ENCODE measurements around the gene METAP1.
"Not testable (repeated sequence)": the region's sequence is repeated elsewhere in the genome, so short reads cannot be mapped to it uniquely, and the experiment has no call there.

The METAP1 gene

DNA sequence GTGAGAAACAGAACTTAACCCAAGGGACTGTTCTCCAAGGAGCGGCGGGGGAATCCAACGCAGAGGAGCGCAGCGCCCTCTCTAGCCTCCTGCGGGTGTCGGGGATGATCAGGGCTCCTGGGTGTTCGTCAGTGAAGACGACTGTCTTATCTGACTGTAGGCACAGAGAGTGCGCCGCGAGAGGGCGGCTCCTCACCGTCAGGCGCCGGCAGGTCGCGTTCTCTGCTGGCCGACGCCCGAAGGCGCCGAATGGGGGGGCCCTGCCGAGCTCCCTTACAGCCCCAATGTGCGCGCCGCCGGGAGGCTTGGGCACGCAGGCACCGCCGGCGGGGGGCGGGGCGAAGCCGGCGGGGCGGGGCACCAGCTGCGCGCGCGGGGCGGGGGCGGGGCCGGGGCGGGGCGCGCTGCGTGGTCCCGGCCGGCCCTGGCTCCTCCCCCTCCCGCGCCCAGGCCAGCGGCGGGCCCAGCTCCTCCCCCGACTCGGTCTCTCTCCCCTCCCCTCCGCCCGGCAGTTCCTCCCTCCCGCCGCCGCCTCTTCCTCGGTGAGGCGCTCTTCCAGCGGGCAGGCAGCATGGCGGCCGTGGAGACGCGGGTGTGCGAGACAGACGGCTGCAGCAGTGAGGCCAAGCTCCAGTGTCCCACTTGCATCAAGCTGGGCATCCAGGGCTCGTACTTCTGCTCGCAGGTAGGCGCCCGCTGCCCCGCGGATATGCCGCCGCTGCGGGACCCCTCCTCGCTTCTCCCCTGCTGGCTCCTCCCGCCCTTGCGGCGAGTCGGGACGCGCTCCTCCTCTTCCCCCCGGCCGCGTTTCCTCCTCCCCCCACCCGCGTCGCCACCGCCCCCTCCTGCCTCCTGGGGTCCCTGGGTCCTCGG, at the start of gene METAP1:
Gene METAP1, plus strand, starts transcription at position 539 of the 873 bp plus-strand sequence. Its CDS starts 33 bp downstream, at position 572.
- DNase-seq, result peak; percentile 97

DNA sequence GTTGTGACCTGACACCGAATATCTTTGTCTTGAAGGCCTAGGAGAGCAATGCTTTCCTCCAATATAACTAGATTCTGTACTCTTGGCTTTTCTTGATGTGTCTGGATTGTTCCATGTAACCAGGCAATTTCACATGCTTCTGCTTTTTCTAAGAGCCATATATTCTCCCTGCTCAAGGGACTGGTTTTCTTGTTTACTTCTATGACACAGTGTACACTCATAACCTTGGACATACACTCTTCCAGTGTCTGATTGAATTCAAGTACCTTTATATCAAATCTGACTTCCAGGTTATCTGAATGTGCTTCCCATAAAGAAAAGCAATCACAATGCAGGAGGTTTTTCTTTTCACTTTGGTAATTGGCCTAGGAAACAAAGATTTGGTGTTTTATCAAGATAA, 49.2 kb upstream of the METAP1 start:
- DNase-seq, result no peak

- DNase-seq, result no peak
These were observed 44.6 kb upstream of the METAP1 start for GRCh38 chr4:98950925-98951324.

GRCh38 chr4:98951710-98952109, 43.8 kb upstream of the METAP1 start:
- DNase-seq, result no peak

- DNase-seq, result no peak
These were observed 40.3 kb upstream of the METAP1 start for GRCh38 chr4:98955229-98955628.

DNA sequence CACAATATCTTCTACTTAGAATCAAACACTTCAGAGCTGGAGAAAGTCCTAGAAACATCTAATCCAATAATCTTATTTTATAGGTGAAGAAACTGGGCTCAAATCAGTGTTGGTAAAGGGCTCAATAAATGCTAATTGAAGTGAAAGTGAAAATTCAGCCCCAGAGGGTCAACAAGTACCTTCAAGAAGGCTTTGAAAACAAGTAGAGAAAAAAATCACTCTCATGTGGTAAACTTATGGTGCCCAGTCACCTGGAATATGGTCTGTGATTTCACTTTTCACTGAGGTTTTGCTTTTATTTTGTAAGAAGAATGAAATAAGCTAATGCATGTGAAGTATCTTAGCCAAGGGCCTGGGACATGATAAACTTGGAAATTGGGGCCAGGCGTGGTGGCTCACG, 37.5 kb upstream of the METAP1 start:
- no peak for DNase-seq

- DNase-seq, result no peak
These were observed 36.1 kb upstream of the METAP1 start for GRCh38 chr4:98959411-98959810.

DNA sequence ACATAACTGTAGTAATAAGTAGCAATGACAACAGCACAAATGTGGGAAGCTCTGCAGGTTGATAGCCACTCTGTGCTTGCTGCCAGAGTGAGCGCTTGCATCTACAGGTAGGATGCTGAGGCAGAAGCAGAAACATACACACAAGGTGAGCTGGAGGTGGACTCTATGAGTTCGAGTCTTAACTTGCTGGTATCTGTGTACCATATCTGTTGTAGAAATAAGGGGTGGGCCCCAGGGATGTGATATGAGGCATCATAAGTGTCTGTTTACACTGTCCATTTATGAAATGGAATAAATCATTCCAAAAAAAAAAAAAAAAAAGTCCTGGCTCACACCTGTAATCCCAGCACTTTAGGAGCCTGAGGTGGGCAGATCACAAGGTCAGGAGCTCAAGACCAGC, 33.8 kb upstream of the METAP1 start:
- DNase-seq, result no peak

DNA sequence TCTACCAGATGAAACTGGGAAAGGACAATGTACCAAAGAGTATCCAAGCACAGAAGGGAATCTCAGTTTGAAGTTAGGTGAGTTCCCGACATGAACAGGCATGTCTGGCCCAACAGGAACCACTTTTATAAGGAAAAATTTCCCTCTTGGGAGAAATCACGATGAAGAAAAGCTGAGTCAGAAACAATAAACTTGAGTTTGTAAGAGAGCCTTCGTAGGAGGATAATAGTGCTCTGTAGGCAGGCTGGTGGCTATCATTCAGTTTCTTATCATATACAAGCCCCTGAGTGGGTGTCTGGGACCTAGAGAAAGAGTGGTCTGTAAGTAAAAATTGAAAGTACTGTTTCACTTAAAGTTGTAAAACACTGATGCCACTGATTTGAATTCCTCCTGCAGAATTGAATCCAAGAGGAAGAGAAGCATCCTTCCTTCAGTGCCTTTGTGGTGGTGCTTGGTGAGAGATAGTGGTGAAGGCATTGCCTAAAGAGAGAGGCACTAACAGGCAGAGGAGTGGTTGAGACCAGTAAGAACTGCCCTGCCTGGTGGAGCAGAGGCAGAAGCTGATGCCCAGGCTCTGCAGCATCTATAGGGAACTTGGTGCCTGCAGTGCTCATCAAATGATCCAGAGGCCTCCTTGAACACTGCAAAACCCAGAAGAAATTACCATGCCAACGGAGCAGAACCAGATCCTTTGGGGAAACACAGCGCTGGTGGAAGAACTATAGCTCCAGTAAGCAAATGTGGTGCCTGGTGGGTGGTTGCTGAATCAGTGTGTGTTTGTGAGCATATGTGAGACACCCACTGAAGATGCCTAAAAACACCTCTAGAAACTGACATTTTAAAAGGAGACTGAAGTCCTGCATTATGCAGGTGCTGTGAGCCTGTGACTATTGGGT, 31.7 kb upstream of the METAP1 start:
- no peak for DNase-seq

DNA sequence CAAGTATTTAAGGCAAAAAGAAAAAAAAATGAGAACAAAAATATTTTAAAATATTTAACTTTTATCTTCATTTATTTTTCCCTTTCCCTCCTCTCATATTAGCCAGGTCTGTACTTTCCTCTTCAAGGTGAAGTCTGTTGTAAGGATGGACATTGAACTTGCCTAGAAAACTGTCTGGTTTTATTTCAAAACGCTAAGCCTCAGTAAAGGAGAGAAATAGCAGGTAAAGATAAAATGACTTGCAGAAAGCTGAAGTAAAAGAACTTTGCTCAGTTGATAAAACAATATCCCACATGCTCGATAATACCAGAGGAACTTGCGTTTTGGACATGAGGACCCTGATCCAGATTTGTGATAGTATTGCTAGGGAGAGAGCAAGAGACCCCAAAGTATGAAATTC, 28.6 kb upstream of the METAP1 start:
- no peak for DNase-seq

DNA sequence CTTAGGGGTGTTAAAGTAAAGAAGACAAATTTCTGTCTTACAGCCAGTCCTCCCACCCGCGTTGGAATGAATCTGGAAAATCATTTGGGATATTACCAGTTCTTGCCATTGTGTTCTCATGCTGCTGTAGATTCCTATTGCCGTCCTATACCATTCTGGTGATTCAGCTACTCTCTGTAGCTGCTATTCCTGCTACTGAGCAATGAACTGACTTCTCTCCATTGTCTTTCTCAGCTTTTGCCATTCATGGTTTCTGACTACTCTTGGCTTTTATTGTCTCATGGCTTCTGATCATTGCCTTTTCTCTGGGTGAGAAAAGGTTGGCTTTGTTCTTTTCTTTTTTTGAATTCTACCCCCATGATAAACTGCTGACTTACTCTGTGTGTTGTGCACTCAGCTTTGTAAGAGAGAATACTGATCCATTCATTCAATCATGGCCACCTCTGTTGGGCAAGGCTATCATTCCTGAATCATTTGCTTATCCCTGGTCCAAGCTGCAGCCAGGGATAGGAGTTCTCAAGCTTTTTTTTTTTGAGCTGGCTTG, 27.7 kb upstream of the METAP1 start:
- no peak for DNase-seq

GRCh38 chr4:98969878-98970785, 25.4 kb upstream of the METAP1 start:
- no peak for DNase-seq

DNA sequence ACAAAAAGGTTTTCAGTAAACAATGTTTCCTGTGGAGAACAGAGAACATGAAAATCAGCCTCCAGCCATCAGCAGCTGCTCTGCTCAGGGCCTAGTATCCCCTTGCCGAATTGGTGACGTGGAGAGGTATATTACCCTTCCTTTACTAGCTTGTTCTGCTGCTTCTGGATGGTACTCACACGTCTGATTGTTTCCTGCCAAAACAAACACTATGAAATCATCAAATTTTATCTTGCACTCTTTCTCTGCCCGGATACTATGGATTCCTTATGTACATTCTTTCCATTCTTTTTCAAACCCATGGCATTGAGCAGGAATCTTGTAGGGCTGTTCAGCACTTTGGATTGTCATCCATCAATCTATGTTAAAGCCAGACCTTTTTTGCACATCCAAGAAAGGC, 18.8 kb upstream of the METAP1 start:
- no peak for DNase-seq

- DNase-seq, result no peak
These were observed 18.0 kb upstream of the METAP1 start for GRCh38 chr4:98977557-98977956.

- DNase-seq, result no peak
These were observed 7.8 kb upstream of the METAP1 start for GRCh38 chr4:98987720-98988119.

GRCh38 chr4:98992835-98993234, 2.7 kb upstream of the METAP1 start:
- not testable (repeated sequence) for DNase-seq

GRCh38 chr4:98993419-98994071, 2.0 kb upstream of the METAP1 start:
- no peak for DNase-seq

DNA sequence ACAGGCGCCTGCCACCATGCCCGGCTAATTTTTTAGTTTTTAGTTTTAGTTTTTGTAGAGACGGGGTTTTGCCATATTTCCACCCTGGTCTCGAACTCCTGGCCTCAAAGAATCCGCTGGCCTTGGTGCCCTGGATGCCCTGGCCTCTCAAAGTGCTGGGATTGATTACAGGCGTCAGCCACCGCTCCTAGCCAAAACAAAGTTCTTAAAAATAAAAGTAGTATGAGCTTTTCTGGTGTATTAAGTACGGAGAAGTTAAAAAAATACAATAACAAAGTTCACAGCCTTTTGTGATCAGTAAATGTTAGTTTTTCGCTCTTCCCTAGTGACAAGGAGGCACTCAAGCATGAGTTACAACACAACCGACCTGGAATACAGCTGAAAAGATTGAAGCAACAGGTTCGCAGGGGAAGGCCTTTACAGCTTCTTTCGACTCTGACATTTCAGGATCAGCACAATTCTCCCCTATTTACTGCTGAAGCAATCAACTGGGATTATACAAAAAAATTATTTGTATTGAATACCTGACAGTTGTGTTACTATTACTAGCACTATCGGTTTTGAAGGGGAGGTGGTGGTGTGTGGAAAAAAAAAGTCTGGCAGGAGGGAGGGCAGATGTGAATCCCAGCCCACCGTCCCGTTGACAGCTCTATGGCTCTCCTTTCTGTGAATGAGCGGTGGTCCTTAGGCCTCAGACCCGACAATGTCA, 893 bp upstream of the METAP1 start:
- no peak for DNase-seq

DNA sequence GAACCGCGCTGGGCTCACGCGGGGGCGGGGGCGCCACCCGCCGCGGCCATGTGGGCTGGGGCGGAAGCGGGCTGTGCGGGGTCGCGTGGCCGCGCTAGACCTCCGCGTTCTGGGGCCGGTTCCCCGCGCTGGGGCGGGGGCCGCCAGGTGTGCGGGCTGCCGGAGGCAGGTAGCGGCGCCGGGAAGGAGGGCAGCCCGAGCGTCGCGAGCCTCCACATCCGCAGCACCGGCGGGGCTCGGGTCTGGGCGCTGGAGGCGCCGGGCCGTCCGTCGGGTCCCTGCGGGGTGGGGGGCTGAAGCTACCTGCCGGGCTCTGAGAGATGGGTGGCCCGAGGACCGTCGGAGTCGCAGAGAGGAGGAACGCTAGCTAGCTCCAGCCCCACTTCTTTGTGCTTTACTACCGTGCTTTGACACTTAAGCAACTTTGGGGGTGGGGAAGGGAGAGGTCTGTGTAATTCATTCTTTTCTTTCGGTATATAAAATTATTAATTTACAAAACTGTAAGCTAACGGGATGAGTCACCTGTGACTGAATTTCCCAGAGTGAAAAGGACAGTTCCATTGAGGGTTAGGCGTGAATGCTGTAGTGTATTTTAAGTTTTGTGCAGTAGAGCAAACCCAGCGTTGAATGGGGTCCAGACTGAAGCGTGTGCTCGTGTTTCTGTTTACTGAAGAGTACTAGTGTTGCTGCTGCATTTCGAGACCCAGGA, 689 bp downstream of the METAP1 start:
- no peak for DNase-seq

DNA sequence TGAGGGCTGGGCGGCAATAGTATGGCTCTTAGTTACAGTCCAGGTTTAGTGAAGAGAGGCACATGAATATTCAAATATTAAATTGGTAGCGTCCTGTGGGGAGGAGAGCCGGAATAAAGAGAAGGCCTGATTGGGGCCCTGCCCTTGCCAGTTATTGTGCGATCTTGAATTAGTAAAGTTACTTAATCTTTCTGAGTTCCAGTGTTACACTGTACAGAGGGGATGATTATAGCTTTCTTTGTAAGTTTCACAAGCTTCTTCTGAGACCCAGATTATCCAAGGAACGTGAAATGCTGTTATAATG, 1.2 kb downstream of the METAP1 start:
- no peak for DNase-seq

- no peak for DNase-seq
These were observed 1.6 kb downstream of the METAP1 start for GRCh38 chr4:98997166-98997565.

All from activated naive CD4-positive, alpha-beta T cell treated with anti-CD3 and anti-CD28 coated beads, Interleukin-2, amount 50 U/mL, for 16 hours (primary cell).